Hematopoietic multipotent progenitor cell treated with erythropoietin and hydrocortisone succinate and interleukin-3 and kit ligand, for 17 days (in vitro differentiated cells): ENCODE data around the gene NT5C3A.

Experiments used
- DNase-seq: peaks from one replicate; pipeline ENCODE4 v3.0.0-alpha.2; 2015; ENCODE audit warnings: low spot score

Gene NT5C3A

DNA sequence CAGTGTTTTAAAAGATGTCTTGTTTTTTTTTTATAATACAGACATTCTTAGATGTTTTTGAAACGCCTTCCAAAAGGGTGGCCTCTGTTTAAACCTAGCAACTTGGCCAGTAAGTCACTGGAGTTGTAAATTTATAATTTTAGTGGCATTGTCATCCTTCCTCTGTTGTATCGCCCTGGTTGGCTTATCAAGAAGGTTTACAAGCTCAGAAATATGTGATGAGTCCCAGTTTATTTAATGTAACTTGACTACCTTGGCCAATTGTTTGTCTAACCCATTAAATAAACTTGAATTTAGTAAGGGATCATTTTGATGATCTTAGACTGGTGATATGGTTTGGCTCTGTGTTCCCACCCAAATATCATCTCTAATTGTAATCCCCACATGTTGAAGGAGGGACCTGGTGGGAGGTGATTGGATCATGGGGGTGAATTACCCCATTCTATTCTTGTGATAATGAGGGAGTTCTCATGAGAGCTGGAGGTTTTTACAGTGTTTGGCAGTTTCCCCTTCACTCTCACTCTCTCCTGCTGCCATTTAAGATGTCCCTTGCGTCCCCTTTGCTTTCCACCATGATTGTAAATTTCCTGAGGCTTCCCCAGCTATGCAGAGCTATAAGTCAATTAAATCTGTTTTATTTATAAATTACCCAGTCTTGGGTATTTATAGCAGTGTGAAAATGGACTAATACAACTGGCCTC is 13.4 kb upstream of the NT5C3A start:
- no peak for DNase-seq

DNA sequence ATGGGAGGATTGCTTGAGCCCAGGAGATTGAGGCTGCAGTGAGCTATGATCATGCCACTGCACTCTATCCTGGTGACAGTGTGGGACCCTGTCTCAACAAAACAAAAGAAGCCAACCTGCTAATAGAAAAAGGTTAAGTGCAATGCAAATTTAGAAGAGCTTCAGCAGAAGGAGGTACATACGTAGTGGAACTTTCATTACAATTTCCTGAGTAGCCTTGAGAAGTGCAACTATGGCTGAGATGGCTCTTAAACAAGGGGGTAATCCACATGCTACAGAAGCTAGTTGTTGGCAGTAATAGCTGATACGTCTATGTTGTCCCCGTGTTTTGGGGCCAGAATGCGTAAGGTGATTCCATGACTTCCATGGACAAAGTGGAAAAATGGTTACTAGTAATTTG is 10.7 kb upstream of the NT5C3A start:
- no peak for DNase-seq

DNA sequence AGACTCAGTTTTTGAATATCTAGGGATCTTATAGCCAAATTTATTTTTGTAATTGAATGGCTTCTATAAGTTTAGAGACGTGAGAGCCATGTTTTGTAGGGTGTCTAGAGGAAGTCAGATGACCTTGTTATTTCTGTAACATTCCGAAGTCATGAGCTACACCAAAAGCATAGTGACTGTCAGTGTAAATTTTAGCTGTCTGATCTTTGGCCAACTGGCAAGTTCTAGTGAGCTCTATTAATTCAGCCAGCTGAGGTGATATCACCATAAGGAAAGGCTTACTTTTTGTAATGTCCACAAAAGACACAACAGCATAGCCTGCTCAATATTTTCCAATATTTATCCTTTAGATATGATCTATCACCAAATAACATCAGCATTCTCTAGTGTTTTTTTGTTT is 9.9 kb upstream of the NT5C3A start:
- DNase-seq: no peak

DNA sequence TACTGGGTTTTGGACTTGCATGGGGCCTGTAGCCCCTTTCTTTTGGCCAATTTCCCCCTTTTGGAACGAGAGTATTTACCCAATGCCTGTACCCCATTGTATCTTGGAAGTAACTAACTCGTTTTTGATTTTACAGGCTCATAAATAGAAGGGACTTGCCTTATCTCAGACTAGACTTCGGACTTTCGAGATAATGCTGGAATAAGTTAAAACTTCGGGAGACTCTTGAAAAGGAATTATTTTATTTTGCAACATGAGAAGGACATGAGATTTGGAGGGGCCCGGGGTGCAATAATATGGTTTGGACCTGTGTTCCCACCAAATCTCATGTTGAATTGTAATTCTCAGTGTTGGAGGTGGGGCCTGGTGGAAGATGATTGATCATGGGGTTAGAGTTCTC is 8.3 kb upstream of the NT5C3A start:
- DNase-seq: no peak

DNA sequence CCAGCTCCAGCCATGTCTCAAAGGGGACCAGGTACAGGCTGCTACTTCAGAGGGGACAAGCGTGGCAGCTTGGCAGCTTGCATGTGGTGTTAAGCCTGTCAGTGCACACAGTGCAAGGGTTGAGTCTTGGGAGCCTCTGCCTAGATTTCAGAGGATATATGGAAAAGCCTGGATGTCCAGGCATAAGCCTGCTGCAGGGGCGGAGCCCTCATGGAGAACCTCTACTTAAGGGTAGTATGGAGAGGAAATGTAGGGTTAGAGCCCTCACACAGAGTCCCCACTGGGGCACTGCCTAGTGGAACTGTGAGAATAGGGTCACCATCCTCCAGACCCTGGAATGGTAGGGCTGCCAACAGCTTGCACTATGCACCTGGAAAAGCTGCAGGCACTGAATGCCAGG is 7.7 kb upstream of the NT5C3A start:
- no peak for DNase-seq

DNA sequence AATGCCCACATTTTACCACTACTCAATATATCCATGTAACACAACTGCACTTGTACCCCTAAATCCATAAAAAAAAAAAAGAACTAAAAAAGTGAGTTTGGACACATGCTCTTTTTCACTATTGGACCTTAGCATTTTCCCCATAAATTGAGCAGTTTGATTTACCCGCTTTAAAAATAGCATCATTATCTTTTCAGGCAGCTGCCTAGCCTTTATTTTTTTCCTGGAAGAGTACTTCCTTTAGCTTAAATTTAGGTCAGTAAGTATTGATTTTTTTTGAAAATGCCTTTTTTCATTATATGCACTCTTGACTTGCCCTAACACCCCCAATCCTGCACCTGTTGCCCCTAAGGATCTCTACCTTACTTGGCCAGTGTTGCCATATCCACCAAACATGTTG is 5.3 kb upstream of the NT5C3A start:
- no peak for DNase-seq

DNA sequence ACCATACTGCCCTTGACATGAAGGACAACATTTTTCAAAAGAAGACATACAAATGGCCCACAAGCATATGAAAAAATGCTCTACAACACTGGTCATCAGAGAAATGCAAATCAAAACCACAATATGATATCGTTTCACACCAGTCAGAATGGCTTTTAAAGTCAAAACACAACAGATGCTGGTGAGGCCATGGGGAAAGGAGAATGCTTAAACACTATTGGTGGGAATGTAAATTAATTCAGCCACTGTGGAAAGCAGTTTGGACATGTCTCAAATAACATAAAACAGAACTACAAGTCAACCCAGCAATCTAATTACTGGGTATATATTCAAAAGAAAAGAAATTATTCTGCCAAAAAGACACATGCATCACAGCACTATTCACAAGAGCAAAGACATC is 4.2 kb upstream of the NT5C3A start:
- no peak for DNase-seq

DNA sequence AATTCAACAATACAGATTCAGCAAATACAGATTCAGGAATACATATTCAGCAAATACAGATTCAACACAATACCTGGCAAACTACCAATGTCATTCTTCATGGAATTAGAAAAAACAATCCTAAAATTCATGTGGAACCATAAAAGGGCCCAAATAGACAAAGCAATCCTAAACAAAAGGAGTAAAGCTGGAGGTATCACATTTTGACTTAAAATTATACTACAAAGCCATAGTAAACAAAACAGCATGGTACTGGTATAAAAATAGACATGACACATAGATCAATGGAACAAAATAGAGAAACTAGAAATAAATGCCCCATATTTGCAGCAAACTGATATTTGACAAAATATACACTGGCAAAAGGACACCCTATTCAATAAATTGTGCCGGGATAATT is 3.4 kb upstream of the NT5C3A start:
- no peak for DNase-seq

DNA sequence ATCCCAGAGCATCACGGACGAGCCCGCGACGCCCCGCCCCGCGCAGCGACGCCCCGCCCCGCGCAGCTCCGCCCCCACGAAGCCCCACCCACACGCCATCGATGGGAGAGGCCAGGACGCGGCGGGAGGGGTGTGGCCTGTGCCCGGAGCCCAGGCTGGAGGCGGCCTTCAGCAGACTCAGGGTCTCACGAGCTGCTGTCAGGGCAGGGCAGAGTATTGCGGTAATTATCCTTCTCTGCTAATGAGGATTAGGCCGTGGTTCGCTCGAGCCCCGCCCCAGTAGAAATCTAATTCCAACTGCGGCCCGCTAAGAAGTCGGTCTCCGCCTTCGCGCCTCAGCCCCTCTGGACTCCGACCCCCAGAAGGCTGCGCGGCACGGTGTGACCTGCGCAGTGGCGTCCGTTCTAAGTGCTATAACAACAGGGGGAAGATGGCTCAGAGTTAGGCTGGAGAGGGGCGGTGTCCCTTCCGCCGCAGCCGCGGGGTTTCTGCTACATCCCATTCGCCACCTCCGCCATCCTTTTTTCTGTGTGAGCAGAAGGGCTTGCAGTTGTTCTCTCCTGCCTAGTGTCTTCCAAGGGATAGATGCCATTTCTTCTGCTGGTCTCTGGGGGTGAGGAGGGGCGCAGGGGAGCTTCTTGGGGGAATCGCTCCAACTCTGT is 337 bp upstream of the NT5C3A start:
- peak; percentile 94 for DNase-seq

DNA sequence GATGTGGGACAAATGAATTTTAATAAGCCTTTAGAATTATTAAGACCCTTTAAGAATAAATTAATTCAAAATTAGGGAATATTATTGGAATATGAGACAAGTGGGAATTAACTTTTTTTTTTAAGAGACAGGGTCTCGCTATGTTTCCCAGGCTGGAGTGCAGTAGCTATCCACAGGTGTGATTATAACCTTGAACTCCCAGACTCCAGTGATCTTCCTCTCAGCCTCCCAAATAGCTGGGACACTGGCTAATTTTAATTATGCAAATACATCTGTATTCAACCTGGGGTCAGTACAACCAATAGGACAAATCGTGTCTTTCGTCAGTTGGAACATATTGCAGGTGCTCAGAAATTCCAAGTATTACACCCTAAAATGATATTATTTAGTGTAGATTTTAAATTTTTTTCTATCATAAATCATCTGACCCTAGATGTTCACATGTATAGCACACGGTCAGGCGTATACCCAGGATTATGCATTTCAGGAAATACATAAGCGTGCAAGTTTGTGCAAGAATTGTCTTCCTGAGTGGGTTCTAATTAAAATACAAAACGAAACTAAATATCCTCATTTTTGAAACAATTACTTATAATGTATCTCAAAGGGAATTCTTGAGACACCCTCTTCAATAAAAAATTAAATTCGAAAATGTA is 1.2 kb downstream of the NT5C3A start:
- no peak for DNase-seq

DNA sequence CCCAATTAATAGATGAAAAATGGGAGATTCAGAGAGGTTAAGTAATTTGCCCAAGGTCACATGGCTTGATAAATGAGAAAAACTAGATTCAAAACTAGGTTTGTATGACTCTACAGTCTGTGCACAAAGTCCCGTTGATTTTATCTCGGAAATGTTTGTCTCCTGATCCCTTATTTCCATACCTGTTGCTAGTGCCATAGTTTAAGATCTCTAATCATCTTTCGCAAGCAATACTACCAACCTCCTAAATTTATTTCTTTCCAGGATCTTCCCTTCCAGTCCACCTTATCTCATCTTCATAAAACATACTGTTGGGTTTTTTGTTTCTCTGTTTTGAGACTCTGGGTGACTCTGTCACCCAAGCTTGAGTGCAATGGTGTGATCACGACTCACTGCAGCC is 2.9 kb downstream of the NT5C3A start:
- DNase-seq: no peak

DNA sequence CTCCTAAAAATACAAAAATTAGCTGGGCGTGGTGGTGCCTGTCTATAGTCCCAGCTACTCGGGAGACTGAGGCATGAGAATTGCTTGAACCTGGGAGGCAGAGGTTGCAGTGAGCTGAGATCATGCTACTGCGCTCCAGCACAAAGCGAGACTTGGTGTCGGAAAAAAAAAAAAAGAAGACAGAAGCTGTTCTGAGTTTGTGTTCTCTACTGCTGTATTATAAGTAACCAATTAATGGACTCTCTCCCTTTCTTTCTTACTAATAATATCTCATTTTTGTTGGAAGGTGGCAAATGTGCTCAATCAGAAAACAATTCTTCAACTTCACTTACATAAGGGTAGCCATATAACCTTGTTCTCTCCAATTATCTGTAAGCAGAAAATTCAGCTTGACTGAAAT is 7.4 kb downstream of the NT5C3A start:
- no peak for DNase-seq

DNA sequence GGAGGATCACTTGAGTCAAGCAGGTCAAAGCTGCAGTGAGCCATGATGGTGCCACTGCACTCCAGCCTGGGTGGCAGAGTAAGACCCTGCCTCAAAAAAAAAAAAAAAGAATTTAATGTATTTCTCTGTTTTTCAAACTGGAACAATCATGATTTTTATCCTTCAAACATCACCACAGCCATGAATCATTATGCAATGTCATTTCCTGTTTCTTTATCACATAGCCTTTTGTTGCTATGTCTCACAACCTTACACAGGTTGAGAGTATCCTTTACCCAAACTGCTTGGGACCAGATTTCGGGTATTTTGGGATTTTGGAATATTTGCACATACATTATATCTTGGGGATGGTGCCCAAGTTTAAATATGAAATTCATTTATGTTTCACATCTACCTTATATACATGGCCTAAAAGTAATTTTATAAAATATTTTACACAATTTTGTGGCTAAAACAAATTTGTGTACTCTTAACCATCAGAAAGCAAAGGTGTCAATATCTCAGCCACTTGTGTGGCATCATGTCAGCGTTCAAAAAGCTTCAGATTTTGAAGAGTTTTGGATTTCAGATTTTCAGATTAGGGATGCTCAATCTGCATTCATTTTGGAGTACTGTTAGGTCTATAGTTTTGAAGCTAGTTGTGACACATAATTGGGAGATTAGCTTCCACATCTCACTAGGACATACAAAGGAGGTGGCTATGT is 8.2 kb downstream of the NT5C3A start:
- DNase-seq: no peak

DNA sequence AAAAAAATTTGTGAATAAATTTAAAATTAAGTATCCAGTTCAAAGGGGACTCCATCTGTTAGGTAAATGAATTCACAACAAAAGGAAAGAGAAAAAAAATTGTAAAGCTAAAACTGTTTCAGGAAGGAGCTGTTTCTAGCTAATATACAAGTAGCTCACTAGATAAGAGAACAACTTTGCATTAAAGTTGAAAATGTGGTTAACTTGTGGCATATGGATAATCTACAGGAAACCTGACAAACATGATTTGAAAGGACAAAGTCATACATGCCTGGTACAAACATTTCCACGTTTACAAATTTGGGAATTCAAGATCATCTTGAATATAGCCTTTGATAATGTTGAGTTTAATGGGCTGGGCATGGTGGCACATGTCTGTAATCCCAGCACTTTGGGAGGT is 8.9 kb downstream of the NT5C3A start:
- no peak for DNase-seq

DNA sequence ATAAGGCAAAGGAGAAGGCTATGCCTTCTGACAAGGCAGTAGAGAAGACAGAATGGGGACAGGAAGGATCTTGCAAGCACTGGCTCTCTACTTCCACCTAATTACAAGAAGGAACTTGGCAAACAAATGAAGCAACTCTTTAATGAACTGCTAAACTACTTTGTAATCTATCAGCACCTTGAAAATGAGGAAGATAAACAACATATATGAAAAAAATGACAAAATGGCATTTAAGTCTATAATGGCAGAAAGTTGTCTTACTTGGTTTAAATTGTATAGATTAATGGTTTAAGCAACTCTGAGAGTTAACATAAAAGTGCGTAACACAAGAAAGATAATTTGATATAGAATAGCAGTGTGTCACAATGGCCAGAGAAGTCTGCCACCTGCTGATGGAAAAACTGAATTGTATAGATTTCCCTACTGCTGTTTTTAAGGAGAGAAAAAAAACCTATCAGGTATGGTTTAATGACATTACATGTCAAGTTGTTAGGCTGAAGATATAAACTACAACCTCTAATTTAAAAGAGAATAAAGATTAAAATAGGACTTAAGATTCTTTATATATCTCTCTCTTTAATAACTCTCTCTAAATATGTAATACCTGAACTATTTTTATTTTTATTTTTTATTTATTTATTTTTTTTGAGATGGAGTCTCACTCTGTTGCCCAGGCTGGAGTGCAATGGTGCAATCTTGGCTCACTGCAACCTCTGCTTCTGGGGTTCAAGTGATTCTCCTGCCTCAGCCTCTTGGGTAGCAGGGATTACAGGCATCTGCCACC is 11.8 kb downstream of the NT5C3A start:
- peak; percentile 84 for DNase-seq

DNA sequence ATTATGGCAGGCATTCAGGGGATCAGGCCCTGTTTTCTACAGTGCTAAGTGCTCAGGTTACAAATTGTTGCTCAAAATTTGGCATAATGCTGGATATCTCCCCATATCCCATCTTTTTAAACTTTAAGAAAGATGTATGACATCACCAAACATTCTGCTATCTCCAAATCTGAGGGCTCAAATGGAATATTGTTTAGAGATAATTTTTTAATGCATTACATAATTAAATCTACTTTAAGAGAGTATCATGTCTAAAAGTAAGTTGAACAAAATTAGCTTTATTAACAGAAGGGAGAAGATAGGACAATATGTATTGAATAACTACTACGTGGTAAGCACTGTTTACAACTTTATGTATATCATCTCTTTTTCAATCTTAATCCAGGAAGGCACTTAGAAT is 13.9 kb downstream of the NT5C3A start:
- peak; percentile 6 for DNase-seq

DNA sequence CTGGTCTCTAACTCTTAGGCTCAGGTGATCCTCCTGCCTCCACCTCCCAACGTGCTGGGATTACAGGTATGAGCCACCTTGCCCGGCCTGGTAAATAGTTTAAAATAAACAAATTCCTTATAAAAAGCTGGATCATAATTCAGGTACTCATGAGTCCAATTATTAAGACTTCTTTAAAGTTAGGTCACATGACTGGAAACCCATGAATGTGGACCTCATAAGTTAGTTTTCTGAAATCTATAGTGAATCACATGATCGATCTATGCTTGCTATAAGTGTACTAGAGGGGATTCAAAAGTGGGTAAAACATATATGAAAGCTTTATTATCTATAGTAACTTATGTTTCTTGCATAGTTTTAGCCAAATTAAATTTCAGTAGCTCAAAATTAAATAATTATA is 14.3 kb downstream of the NT5C3A start:
- peak; percentile 5 for DNase-seq

DNA sequence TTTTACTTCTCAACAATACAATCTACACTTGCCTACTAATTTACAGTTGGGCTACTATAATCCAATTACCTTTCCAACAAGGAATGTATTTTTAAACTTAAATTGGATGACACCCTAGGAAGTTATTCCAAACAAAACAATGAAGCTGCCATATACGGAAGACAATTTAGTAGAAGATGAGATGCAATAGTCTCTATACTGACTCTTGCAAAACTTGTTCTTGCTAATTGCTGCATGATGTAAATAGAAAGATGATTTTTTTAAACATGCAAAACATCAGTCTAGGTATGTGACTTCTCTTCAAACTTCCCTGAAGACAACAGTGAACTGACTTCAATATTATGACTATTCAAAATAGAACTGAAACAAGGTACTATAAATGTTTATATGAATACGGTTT is 17.6 kb downstream of the NT5C3A start:
- no peak for DNase-seq

DNA sequence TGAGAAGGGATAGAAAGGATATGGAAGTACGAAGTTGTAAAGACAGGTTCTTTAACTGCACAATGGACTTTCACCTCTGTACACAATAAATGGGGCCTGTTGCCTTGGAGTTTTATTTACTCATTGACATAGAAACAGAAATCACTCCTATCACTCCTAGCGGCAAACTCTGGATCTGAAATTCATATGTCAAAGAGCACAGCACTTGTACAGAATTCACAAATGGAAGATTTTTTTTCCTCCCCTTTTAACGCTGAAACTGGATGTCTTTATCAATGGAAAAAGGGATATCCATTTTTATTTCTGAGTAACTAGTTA is 18.2 kb downstream of the NT5C3A start:
- no peak for DNase-seq

DNA sequence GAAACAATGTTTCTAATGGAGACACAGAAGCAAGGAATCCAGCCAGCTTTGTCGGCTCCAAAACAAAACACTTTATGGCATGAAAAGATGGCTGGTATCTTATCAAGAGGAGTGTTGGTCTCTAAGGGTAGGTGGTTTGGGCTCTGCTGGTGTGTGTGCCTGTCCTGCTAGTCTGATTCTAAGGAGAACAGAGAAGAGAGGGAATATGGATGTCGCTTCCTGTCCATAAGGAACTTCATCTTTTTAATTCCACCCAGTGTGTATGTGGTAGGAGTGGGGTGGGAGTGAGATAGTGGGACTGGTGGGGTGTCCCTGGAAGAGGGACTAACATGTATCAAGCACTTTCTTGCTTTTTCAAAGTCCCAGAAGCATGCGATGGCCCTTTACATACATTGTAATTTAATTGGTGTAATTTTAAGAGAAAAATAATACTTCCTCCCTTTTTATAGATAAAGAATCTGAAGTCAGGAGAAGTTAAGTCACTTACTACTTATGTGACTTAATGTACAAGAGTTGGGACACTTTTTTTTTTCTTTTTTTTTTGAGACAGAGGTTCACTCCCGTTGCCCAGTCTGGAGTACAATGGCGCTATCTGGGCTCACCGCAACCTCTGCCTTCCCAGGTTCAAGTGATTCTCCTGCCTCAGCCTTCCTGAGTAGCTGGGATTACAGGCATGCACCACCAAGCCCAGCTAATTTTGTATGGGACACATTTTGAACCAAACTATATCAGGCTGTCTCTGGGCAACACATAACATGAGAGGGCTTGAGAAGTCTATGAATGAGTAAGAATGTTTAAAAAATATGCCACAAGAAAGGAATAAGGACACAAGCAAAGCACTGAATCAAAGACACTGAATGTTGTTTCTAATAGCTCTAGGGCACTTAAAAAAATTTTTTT is 18.8 kb downstream of the NT5C3A start:
- no peak for DNase-seq
